H9 (cell line): ENCODE measurements around the gene THRB. TPM values are rescaled to one million over a fixed set of nuclear protein-coding genes. Genes with fewer than 3 reads are reported as not detected.

ENCODE experiments used
- DNase-seq: peaks from one replicate; pipeline ENCODE4 v3.0.0-alpha.2; 2017
- H2AFZ ChIP-seq: one replicate; pipeline ENCODE4 v1.6.1; 2013; ENCODE audit warnings: mild to moderate bottlenecking, low read length, control low read depth, moderate library complexity
- H2AK5ac ChIP-seq: 2 replicates; pipeline ENCODE4 v1.6.1; 2013; ENCODE audit warnings: low read length, control low read depth, mixed read lengths; ENCODE audit not compliant: insufficient read length
- H2BK120ac ChIP-seq: one replicate; pipeline ENCODE4 v1.6.1; 2013; ENCODE audit warnings: low read depth, mild to moderate bottlenecking, low read length, control low read depth, inconsistent platforms; ENCODE audit not compliant: poor library complexity, severe bottlenecking
- H2BK12ac ChIP-seq: 2 replicates; pipeline ENCODE4 v1.6.1; 2013; ENCODE audit warnings: low read length, control low read depth, mixed read lengths, low read depth; ENCODE audit not compliant: insufficient read length
- H2BK15ac ChIP-seq: 2 replicates; pipeline ENCODE4 v1.6.1; 2013; ENCODE audit warnings: low read depth, low read length, control low read depth
- H2BK20ac ChIP-seq: one replicate; pipeline ENCODE4 v1.6.1; 2013; ENCODE audit warnings: low read depth, mild to moderate bottlenecking, low read length, control low read depth, inconsistent platforms; ENCODE audit not compliant: poor library complexity, severe bottlenecking
- H2BK5ac ChIP-seq: 2 replicates; pipeline ENCODE4 v1.6.1; 2013; ENCODE audit warnings: low read length, control low read depth, mixed read lengths; ENCODE audit not compliant: insufficient read length
- H3K14ac ChIP-seq: 2 replicates; pipeline ENCODE4 v1.6.1; 2013; ENCODE audit warnings: low read length, control low read depth; ENCODE audit not compliant: insufficient read depth
- H3K18ac ChIP-seq: 2 replicates; pipeline ENCODE4 v1.6.1; 2013; ENCODE audit warnings: low read depth, mild to moderate bottlenecking, mixed read lengths, low read length, control low read depth; ENCODE audit not compliant: insufficient read length
- H3K23ac ChIP-seq: 2 replicates; pipeline ENCODE4 v1.6.1; 2013; ENCODE audit warnings: low read length, control low read depth, mixed read lengths, low read depth; ENCODE audit not compliant: insufficient read length
- H3K23me2 ChIP-seq: 2 replicates; pipeline ENCODE4 v1.6.1; 2013; ENCODE audit warnings: low read depth, mild to moderate bottlenecking, mixed read lengths, low read length, control low read depth; ENCODE audit not compliant: insufficient read length, poor library complexity, severe bottlenecking
- H3K27ac ChIP-seq: 2 replicates; pipeline ENCODE4 v1.5.1; 2013; ENCODE audit warnings: low read length, control low read depth, mixed read lengths, low read depth; ENCODE audit not compliant: insufficient read length
- H3K27me3 ChIP-seq: 2 replicates; pipeline ENCODE4 v1.6.1; 2013; ENCODE audit warnings: low read length, control low read depth, inconsistent platforms; ENCODE audit not compliant: insufficient read depth
- H3K4ac ChIP-seq: 2 replicates; pipeline ENCODE4 v1.6.1; 2013; ENCODE audit warnings: low read depth, mild to moderate bottlenecking, control low read depth, inconsistent platforms, low read length, moderate library complexity
- H3K4me1 ChIP-seq: 2 replicates; pipeline ENCODE4 v1.6.1; 2013; ENCODE audit warnings: low read length, control low read depth, inconsistent platforms; ENCODE audit not compliant: insufficient read depth
- H3K4me2 ChIP-seq: 2 replicates; pipeline ENCODE4 v1.6.1; 2013; ENCODE audit warnings: low read length, control low read depth, mixed read lengths; ENCODE audit not compliant: insufficient read length, insufficient read depth
- H3K56ac ChIP-seq: 2 replicates; pipeline ENCODE4 v1.6.1; 2013; ENCODE audit warnings: low read depth, mild to moderate bottlenecking, mixed read lengths, low read length, control low read depth; ENCODE audit not compliant: insufficient read length
- H3K79me1 ChIP-seq: 2 replicates; pipeline ENCODE4 v1.6.1; 2013; ENCODE audit warnings: low read depth, mild to moderate bottlenecking, moderate library complexity, low read length, control low read depth, inconsistent platforms; ENCODE audit not compliant: insufficient read depth, poor library complexity, severe bottlenecking
- H3K79me2 ChIP-seq: 2 replicates; pipeline ENCODE4 v1.6.1; 2013; ENCODE audit warnings: low read length, control low read depth, inconsistent platforms; ENCODE audit not compliant: insufficient read depth
- H3K9ac ChIP-seq: 2 replicates; pipeline ENCODE4 v1.6.1; 2013; ENCODE audit warnings: low read length, control low read depth, mixed read lengths; ENCODE audit not compliant: insufficient read length; ENCODE audit errors: extremely low read depth
- H3K9me3 ChIP-seq: one replicate; pipeline ENCODE4 v1.6.1; 2013; ENCODE audit warnings: low read depth, low read length, inconsistent platforms; ENCODE audit not compliant: control insufficient read depth
- H3T11ph ChIP-seq: one replicate; pipeline ENCODE4 v1.6.1; 2013; ENCODE audit warnings: mild to moderate bottlenecking, low read length, control low read depth, inconsistent platforms
- H4K20me1 ChIP-seq: one replicate; pipeline ENCODE4 v1.6.1; 2013; ENCODE audit not compliant: control insufficient read depth, insufficient read length, insufficient read depth
- H4K5ac ChIP-seq: 2 replicates; pipeline ENCODE4 v1.6.1; 2013; ENCODE audit warnings: low read depth, mild to moderate bottlenecking, mixed read lengths, low read length, control low read depth; ENCODE audit not compliant: insufficient read length
- H4K8ac ChIP-seq: replicated peaks from 2 replicates; pipeline ENCODE4 v1.6.1; 2013; ENCODE audit warnings: low read length, control low read depth, mixed read lengths, low read depth; ENCODE audit not compliant: insufficient read length
- H4K91ac ChIP-seq: 2 replicates; pipeline ENCODE4 v1.6.1; 2013; ENCODE audit warnings: low read depth, mild to moderate bottlenecking, moderate library complexity, mixed read lengths, low read length, control low read depth; ENCODE audit not compliant: insufficient read length
- H3K27ac Mint-ChIP-seq, 3 experiments: 2 replicates in 2 of 3; 3 replicates in 1 of 3; pipeline ENCODE4 v1.8.0; 2020 to 2021; ENCODE audit warnings: mixed read lengths in 3 of 3, mild to moderate bottlenecking in 1 of 3, moderate library complexity in 1 of 3
- H3K27me3 Mint-ChIP-seq: 2 replicates; pipeline ENCODE4 v1.8.0; 2021; ENCODE audit warnings: low read depth, mild to moderate bottlenecking, moderate library complexity, mixed read lengths
- H3K36me3 Mint-ChIP-seq, 3 experiments: 2 replicates in 2 of 3; 3 replicates in 1 of 3; pipeline ENCODE4 v1.8.0; 2020 to 2021; ENCODE audit warnings: low read depth in 3 of 3, mixed read lengths in 3 of 3; ENCODE audit not compliant: insufficient read depth in 1 of 3
- H3K4me1 Mint-ChIP-seq, 2 experiments: 2 replicates each; pipeline ENCODE4 v1.8.0; 2020; ENCODE audit warnings: mixed read lengths in 2 of 2
- H3K4me3 Mint-ChIP-seq, 2 experiments: 2 replicates in 1 of 2; 3 replicates in 1 of 2; pipeline ENCODE4 v1.8.0; 2020 to 2021; ENCODE audit warnings: mild to moderate bottlenecking in 2 of 2, mixed read lengths in 2 of 2, moderate library complexity in 1 of 2
- H3K9me3 Mint-ChIP-seq, 2 experiments: 2 replicates in 1 of 2; 3 replicates in 1 of 2; pipeline ENCODE4 v1.8.0; 2020; ENCODE audit warnings: mild to moderate bottlenecking in 2 of 2, mixed read lengths in 2 of 2, moderate library complexity in 1 of 2
- WGBS: extraction: QIAGEN DNeasy Blood & Tissue Kit; methylation state at CpG from one replicate; pipeline ENCODE4 v1.1.7; 2013; ENCODE audit warnings: missing lambda C conversion rate, low lambda C conversion rate, mixed read lengths; ENCODE audit not compliant: insufficient read length; ENCODE audit errors: extremely low coverage; 5-methylcytosine and 5-hydroxymethylcytosine counted together
- total RNA-seq: library from RNA; stranded (reverse); gene quantifications from 2 replicates; pipeline ENCODE4 v1.2.1, GENCODE V29; 2021
- TF ChIP-seq, protein P1 (sequence below): fragments of 200-600 bp; sonication (generic); conservative IDR thresholded peaks from 3 replicates; pipeline ENCODE4 v1.8.0; 2021; ENCODE audit warnings: antibody characterized with exemption, mild to moderate bottlenecking

The THRB gene
- total RNA-seq, 1 experiment from 2014 or later: 8.6 TPM

DNA sequence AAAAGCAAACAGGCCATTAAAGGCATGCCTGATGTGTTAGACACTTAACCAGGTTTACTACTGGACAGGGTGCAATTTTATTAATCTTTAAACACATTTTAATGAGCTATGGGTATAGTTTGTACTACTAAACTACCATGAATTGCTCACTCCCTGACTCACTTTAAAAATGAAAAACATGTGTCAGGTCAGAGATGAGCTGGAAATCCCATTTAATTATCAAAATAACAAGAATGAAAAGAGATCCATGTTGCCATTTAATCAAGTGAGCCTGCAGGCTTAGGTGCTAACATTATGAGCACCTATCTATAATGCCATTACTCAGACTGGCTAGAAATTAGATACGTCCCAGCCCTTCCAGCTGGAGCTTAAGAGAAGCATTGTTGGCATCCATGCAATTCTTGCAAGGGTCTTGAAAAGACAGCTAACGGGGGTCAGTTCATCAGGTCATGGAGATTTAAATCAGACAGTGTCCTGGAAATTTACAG lies 224.4 kb downstream of the THRB start:
- Histone ChIP-seq H2AK5ac (no peak overlapping the region), H3K79me2 (no peaks in the 10 kb centered on the region), H2BK120ac (no peak overlapping the region), H3K79me1 (peaks cover 2% of the 10 kb centered on the region), H3K4me2 (no peak overlapping the region), H3K27ac (no peak overlapping the region), H3K4ac (no peak overlapping the region), H3K4me1 (no peaks in the 10 kb centered on the region), H2AFZ (no peak overlapping the region), H2BK5ac (no peak overlapping the region), H2BK20ac (no peak overlapping the region), H3K27me3 (no peaks in the 10 kb centered on the region), H2BK15ac (no peak overlapping the region), H3K23me2 (no peaks in the 10 kb centered on the region), H4K5ac (no peak overlapping the region), H3K14ac (no peak overlapping the region), H3K56ac (no peak overlapping the region), H3K23ac (no peak overlapping the region), H4K8ac (no peak overlapping the region), H3K18ac (no peak overlapping the region), H3K9me3 (no peaks in the 10 kb centered on the region), H4K91ac (no peak overlapping the region), H3T11ph (no peak overlapping the region), H4K20me1 (no peaks in the 10 kb centered on the region), H3K9ac (no peak overlapping the region), H2BK12ac (no peak overlapping the region)
- no peaks in the 10 kb centered on the region for H3K9me3 Mint-ChIP-seq
- no peaks in the 10 kb centered on the region for H3K27me3 Mint-ChIP-seq
- DNase-seq: no peak
- no peak overlapping the region for H3K27ac Mint-ChIP-seq
- H3K36me3 Mint-ChIP-seq: no peaks in the 10 kb centered on the region
- TF ChIP-seq, protein P1, sequence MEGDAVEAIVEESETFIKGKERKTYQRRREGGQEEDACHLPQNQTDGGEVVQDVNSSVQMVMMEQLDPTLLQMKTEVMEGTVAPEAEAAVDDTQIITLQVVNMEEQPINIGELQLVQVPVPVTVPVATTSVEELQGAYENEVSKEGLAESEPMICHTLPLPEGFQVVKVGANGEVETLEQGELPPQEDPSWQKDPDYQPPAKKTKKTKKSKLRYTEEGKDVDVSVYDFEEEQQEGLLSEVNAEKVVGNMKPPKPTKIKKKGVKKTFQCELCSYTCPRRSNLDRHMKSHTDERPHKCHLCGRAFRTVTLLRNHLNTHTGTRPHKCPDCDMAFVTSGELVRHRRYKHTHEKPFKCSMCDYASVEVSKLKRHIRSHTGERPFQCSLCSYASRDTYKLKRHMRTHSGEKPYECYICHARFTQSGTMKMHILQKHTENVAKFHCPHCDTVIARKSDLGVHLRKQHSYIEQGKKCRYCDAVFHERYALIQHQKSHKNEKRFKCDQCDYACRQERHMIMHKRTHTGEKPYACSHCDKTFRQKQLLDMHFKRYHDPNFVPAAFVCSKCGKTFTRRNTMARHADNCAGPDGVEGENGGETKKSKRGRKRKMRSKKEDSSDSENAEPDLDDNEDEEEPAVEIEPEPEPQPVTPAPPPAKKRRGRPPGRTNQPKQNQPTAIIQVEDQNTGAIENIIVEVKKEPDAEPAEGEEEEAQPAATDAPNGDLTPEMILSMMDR: no peak
- no CpG with 5 or more reads among the region's 2 CpGs for WGBS
- no peak overlapping the region for H3K4me3 Mint-ChIP-seq
- no peaks in the 10 kb centered on the region for H3K4me1 Mint-ChIP-seq
